DND-41 (cell line): ENCODE results near the gene TGFB1.

ENCODE experiments used
- ATAC-seq: fragments of 200-7000 bp; cut with Tn5 transposase; 3 replicates; pipeline ENCODE4 v1.9.1; 2021; ENCODE audit warnings: low read depth; ENCODE audit not compliant: insufficient read depth
- DNase-seq: peaks from one replicate; pipeline ENCODE4 v3.0.0-alpha.2; 2020
- H2AFZ ChIP-seq: 2 replicates; pipeline ENCODE4 v1.6.0; 2012; ENCODE audit warnings: low read depth, low read length
- H3K27ac ChIP-seq: 2 replicates; pipeline ENCODE4 v1.5.1; 2012; ENCODE audit warnings: low read length, inconsistent platforms
- H3K27me3 ChIP-seq: fragments of 200-600 bp; sonication (generic); 2 replicates; pipeline ENCODE4 v1.6.0; 2012; ENCODE audit warnings: low read length, mild to moderate bottlenecking, inconsistent platforms; ENCODE audit not compliant: insufficient read depth, poor library complexity
- H3K36me3 ChIP-seq: 2 replicates; pipeline ENCODE4 v1.5.1; 2012; ENCODE audit warnings: low read length, inconsistent platforms; ENCODE audit not compliant: insufficient read depth
- H3K4me1 ChIP-seq: 2 replicates; pipeline ENCODE4 v1.5.1; 2012; ENCODE audit warnings: mild to moderate bottlenecking, low read length; ENCODE audit not compliant: insufficient read depth
- H3K4me2 ChIP-seq: 2 replicates; pipeline ENCODE4 v1.6.0; 2012; ENCODE audit warnings: mild to moderate bottlenecking, moderate library complexity, low read length, inconsistent platforms; ENCODE audit not compliant: insufficient read depth
- H3K4me3 ChIP-seq, 2 experiments: fragments of 200-600 bp in 1 of 2; shearing (Covaris generic) in 1 of 2; 2 replicates each; pipeline ENCODE4 v1.5.1; 2012 to 2016; ENCODE audit warnings: inconsistent platforms in 2 of 2, low read length in 2 of 2, mild to moderate bottlenecking in 2 of 2, low read depth in 1 of 2, moderate library complexity in 1 of 2
- H3K79me2 ChIP-seq: 2 replicates; pipeline ENCODE4 v1.6.0; 2012; ENCODE audit warnings: low read length, inconsistent platforms; ENCODE audit not compliant: insufficient read depth
- H3K9ac ChIP-seq: 2 replicates; pipeline ENCODE4 v1.6.0; 2012; ENCODE audit warnings: low read depth, mild to moderate bottlenecking, inconsistent platforms, low read length, moderate library complexity
- H3K9me3 ChIP-seq: 2 replicates; pipeline ENCODE4 v1.5.1; 2012; ENCODE audit warnings: low read length, moderate library complexity, mild to moderate bottlenecking, inconsistent platforms; ENCODE audit not compliant: insufficient read depth, severe bottlenecking
- H4K20me1 ChIP-seq: 2 replicates; pipeline ENCODE4 v1.6.0; 2012; ENCODE audit warnings: low read length; ENCODE audit not compliant: insufficient read depth
- EZH2 ChIP-seq: IDR thresholded peaks from 3 replicates; pipeline ENCODE4 v1.6.1; 2012; ENCODE audit warnings: borderline replicate concordance, low read depth, mild to moderate bottlenecking, moderate library complexity, low read length, inconsistent platforms; ENCODE audit not compliant: severe bottlenecking
- TF ChIP-seq, protein P1 (sequence below): IDR thresholded peaks from 2 replicates; pipeline ENCODE4 v1.5.1; 2012; ENCODE audit warnings: borderline replicate concordance, low read length, moderate library complexity, mild to moderate bottlenecking; ENCODE audit not compliant: poor library complexity, severe bottlenecking; ENCODE audit errors: extremely low read depth

Gene TGFB1

DNA sequence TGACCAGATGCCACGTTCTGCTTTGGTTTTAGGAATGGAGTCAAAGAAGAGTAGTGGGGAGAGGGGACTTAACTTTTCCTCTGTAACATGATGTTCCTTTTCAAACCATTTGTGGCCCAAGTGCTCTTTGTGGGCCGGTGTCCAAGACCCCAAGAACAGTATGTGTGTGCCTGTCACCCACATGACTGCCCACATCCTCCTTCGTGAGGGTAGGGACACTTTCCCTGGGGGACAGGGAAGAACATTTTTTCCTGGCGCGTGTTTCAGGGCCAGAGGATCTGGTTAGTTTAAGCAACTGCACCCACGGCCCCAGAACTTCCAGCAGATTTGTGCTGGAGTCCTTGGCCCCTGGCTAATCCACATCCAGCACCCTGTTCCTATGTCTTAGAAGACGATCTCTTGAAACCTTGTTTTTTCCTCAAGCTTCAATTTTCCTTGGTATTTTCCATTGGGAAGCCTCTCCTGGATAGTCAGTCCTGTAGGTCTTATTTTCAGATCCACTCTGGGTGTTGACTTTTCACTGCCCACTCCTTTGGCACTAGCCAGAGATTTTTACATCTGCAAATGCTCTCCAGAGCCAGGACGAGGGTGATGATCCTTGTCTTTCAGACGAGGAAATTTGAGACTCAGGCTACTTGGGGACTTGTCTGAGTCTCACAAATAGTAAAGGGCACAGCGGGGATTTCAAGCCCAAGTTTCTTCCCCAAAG is 54.5 kb downstream of the TGFB1 start:
- ATAC-seq (no peak), DNase-seq (no peak)
- H2AFZ ChIP-seq: no peak overlapping the region
- no peak overlapping the region for H3K4me3 ChIP-seq
- H3K9me3 ChIP-seq: no peaks in the 10 kb centered on the region
- peaks cover 32% of the 10 kb centered on the region for H3K79me2 ChIP-seq
- H3K9ac ChIP-seq: no peak overlapping the region
- H4K20me1 ChIP-seq: peaks cover 64% of the 10 kb centered on the region
- TF ChIP-seq, protein P1, sequence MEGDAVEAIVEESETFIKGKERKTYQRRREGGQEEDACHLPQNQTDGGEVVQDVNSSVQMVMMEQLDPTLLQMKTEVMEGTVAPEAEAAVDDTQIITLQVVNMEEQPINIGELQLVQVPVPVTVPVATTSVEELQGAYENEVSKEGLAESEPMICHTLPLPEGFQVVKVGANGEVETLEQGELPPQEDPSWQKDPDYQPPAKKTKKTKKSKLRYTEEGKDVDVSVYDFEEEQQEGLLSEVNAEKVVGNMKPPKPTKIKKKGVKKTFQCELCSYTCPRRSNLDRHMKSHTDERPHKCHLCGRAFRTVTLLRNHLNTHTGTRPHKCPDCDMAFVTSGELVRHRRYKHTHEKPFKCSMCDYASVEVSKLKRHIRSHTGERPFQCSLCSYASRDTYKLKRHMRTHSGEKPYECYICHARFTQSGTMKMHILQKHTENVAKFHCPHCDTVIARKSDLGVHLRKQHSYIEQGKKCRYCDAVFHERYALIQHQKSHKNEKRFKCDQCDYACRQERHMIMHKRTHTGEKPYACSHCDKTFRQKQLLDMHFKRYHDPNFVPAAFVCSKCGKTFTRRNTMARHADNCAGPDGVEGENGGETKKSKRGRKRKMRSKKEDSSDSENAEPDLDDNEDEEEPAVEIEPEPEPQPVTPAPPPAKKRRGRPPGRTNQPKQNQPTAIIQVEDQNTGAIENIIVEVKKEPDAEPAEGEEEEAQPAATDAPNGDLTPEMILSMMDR: no peak
- TF ChIP-seq EZH2: no peak
- H3K36me3 ChIP-seq: peaks cover 99% of the 10 kb centered on the region
- H3K27me3 ChIP-seq: no peaks in the 10 kb centered on the region
- H3K4me2 ChIP-seq: no peak overlapping the region
- peaks cover 8% of the 10 kb centered on the region for H3K4me1 ChIP-seq
- no peak overlapping the region for H3K27ac ChIP-seq

DNA sequence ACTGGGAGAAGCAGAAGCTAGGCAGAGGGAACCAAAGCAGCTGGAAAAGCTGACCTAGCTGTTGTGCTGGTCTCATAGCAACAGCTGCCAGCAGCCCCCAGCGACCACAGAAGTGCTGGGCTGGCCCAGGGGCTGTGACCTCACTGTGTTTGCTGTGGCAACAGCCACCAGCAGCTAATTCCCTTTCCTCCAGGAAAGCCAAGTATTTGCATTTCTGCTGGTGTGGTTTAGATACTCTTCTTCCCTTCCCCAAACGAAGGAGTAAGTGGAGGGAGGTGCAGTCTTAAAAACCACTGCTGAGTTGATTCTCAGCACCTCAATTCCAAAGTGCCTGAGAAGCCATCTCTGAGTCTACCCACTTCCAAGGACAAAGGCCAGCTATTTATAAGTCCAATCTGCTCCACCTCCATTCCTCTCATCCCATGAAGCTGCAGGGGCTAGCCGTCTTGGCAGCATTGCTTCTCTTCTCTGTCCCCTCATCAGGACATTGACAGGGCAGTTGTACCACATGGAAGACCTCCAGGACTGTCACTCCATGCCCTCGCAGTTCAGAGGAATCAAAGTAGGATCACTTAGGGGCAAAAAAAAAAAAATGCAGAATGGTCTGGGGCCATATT is 55.3 kb downstream of the TGFB1 start:
- no peak overlapping the region for H3K4me3 ChIP-seq
- no peak overlapping the region for H3K9ac ChIP-seq
- ATAC-seq (peak; percentile 49; the same call in 1 of the 3 replicates), DNase-seq (no peak)
- H3K27me3 ChIP-seq: no peaks in the 10 kb centered on the region
- H3K27ac ChIP-seq: no peak overlapping the region
- no peaks in the 10 kb centered on the region for H3K9me3 ChIP-seq
- no peak overlapping the region for H3K4me2 ChIP-seq
- peaks cover under 1% of the 10 kb centered on the region; the same call in 1 of the 2 replicates for H3K4me1 ChIP-seq
- peaks cover 56% of the 10 kb centered on the region for H4K20me1 ChIP-seq
- H2AFZ ChIP-seq: no peak overlapping the region
- TF ChIP-seq, protein P1: no peak
- no peak for TF ChIP-seq EZH2
- H3K79me2 ChIP-seq: peaks cover 31% of the 10 kb centered on the region; the same call in 1 of the 2 replicates
- H3K36me3 ChIP-seq: peaks cover 99% of the 10 kb centered on the region

DNA sequence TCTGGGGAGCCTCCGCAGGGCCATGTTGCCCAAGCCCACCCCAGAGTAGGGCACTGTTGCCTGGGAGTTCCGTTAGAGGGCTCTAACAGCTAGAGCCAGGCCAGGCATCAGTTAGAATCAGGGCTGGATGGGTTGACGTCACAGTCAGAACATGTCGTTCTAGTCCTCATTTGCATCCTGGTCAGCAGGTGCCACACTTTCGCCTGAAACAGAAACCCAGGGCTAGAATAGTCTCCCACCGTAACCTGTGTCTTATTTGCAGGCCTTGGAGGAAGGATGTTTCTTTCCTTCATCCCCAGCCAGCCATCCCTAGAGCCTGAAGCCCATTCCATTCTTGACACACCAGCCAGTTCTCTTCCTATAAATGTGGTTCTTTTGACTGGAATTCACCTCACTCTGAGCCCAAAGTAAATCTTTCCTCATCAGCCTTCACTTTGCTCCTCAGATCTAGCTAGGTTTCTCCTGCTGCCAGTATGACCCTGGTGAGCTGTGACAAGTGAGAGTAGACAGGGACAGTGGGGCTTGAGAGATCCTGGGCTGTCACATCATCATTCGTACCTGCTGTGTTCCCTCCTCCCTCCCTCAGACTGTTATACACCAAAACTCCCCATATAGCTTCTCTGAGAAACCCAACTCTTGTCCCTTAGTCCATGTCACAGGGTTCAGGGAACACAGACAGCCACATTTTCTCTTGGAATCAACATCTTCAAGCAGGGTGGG is 55.9 kb downstream of the TGFB1 start:
- Histone ChIP-seq H3K79me2 (peaks cover 31% of the 10 kb centered on the region; the same call in 1 of the 2 replicates), H3K36me3 (peaks cover 99% of the 10 kb centered on the region), H3K4me2 (no peak overlapping the region), H4K20me1 (peaks cover 56% of the 10 kb centered on the region), H3K4me3 (no peak overlapping the region), H3K27me3 (no peaks in the 10 kb centered on the region), H3K9me3 (no peaks in the 10 kb centered on the region), H3K27ac (no peak overlapping the region), H3K4me1 (no peaks in the 10 kb centered on the region), H2AFZ (no peak overlapping the region), H3K9ac (no peak overlapping the region)
- no peak for ATAC-seq
- TF ChIP-seq, protein P1: no peak
- no peak for TF ChIP-seq EZH2
- no peak for DNase-seq
